Hippocampal formation (tissue), 2 donors: ENCODE measurements around the gene RAPGEFL1.
"Not testable (repeated sequence)": the region's sequence is repeated elsewhere in the genome, so short reads cannot be mapped to it uniquely, and the experiment has no call there.

ENCODE experiments used
- DNase-seq, 2 donors: peaks; one replicate each; lab custom pipeline; 2025; lab: John Stamatoyannopoulos, UW

Gene RAPGEFL1, protein sequence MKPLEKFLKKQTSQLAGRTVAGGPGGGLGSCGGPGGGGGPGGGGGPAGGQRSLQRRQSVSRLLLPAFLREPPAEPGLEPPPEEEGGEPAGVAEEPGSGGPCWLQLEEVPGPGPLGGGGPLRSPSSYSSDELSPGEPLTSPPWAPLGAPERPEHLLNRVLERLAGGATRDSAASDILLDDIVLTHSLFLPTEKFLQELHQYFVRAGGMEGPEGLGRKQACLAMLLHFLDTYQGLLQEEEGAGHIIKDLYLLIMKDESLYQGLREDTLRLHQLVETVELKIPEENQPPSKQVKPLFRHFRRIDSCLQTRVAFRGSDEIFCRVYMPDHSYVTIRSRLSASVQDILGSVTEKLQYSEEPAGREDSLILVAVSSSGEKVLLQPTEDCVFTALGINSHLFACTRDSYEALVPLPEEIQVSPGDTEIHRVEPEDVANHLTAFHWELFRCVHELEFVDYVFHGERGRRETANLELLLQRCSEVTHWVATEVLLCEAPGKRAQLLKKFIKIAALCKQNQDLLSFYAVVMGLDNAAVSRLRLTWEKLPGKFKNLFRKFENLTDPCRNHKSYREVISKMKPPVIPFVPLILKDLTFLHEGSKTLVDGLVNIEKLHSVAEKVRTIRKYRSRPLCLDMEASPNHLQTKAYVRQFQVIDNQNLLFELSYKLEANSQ

GRCh38 chr17:40177275-40177874, at the start of gene RAPGEFL1:
TSS of gene RAPGEFL1 (plus strand) at chr17:40177470. CDS start at chr17:40177862, 392 bp downstream.
- peak in 1 of 2 donors; percentile 35 for DNase-seq

- DNase-seq = no peak
These were observed 47.8 kb upstream of the RAPGEFL1 start for GRCh38 chr17:40129498-40129897.

GRCh38 chr17:40130352-40131042, 46.8 kb upstream of the RAPGEFL1 start:
- no peak for DNase-seq

GRCh38 chr17:40134184-40134583, 43.1 kb upstream of the RAPGEFL1 start:
- no peak for DNase-seq

GRCh38 chr17:40135817-40136216, 41.5 kb upstream of the RAPGEFL1 start:
- no peak for DNase-seq

GRCh38 chr17:40139566-40140058, 37.7 kb upstream of the RAPGEFL1 start:
- no peak for DNase-seq

GRCh38 chr17:40143166-40143565, 34.1 kb upstream of the RAPGEFL1 start:
- DNase-seq = not testable (repeated sequence)

DNA sequence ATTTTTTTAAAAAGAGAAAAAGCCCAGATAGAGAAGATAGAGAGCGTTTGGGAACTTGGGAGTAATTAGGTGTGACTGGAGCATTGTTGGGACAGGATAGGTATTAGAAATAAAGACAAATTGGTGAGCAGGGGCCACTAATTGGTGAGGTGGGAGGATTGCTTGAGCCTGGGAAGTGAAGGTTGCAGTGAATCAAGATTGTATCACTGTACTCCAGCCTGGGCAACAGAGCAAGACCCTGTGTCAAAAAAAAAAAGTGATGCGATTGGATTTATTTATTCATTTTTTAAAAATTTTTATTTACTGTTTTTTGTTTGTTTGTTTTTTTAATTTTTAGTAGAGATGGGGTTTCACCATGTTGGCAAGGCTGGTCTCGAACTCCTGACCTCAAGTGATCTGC, 31.8 kb upstream of the RAPGEFL1 start:
- no peak for DNase-seq

DNA sequence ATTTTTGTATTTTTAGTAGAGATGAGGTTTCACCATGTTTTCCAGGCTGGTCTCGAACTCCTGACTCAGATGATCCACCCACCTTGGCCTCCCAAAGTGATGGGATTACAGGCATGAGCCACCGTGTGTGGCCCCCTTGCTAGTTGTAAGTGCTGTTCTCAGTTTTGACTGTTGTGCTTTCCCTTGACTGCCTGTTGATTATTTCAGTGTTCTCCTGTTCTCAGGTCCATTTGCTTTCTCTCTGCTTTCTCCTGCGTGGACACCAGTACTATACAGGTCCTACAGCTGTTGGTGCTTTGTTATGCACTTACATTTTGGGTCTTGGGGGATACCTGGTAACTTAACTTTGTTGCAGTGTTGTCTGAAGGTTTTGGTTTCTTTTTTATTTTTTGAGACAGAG, 28.7 kb upstream of the RAPGEFL1 start:
- DNase-seq = no peak

GRCh38 chr17:40150276-40150675, 27.0 kb upstream of the RAPGEFL1 start:
- DNase-seq = no peak

GRCh38 chr17:40151414-40151963, 25.8 kb upstream of the RAPGEFL1 start:
- DNase-seq = no peak

DNA sequence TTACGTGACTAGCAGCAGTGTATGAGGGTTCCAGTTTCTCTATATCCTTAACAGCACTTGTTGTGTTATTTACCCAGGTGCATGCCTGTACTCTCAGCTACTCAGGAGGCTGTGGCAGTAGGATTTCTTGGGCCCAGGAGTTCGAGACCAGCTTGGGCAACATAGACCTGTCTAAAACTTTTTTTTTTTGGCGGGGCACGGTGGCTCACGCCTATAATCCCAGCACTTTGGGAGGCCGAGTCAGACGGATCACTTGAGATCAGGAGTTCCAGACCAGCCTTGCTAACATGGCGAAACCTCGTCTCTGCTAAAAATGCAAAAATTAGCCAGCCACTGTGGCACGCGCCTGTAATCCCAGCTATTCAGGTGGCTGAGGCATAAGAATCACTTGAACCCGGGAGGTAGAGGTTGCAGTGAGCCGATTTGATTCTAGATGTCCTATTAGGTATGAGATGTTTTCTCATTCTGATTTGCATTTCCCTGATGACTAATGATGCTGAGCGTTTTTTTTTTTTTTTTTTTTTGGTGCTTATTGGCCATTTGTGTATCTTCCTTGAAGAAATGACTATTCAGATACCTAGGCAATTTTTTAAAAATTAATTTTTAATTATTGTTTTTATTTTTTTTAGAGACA, 23.6 kb upstream of the RAPGEFL1 start:
- no peak for DNase-seq

GRCh38 chr17:40157973-40158372, 19.3 kb upstream of the RAPGEFL1 start:
- no peak for DNase-seq

GRCh38 chr17:40158438-40159013, 18.7 kb upstream of the RAPGEFL1 start:
- DNase-seq = no peak

DNA sequence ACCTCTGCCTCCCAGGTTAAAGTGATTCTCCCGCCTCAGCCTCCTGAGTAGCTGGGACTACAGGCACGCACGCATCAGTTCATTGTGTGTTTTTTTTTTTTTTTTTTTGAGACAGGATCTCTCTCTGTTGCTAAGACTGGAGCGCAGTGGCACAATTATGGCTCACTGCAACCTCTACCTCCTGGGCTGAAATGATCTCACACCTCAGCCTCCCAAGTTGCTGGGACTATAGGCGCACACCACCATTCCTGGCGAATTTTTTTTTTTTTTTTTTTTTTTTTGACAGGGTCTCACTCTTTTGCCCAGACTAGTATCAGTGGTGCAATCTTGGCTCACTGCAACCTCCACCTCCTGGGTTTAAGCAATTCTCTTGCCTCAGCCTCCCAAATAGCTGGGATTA, 17.8 kb upstream of the RAPGEFL1 start:
- DNase-seq = no peak

- DNase-seq = no peak
These were observed 9.5 kb upstream of the RAPGEFL1 start for GRCh38 chr17:40167685-40168261.

DNA sequence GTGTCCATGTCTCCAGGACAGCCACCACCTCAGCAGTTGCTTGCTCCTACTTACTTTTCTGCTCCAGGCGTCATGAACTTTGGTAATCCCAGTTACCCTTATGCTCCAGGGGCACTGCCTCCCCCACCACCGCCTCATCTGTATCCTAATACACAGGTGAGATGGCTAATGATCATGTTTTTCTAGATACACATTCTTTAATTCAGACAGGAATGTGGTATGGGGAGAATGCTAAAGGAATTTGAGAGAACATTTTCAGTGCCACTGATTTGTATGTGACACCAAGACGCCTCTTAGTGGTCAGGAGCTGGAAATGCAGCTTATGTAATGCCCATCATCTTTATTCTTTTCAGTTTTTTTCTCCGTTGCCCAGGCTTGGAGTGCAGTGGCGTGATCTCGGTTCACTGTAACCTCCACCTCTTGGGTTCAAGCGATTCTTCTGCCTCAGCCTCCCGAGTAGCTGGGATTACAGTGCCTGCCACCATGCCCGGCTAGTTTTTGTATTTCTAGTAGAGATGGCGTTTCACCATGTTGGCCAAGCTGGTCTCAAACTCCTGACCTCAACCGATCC, 8.9 kb upstream of the RAPGEFL1 start:
- DNase-seq = peak in 1 of 2 donors; percentile 84

- DNase-seq = no peak
These were observed 6.9 kb upstream of the RAPGEFL1 start for GRCh38 chr17:40170325-40170724.

DNA sequence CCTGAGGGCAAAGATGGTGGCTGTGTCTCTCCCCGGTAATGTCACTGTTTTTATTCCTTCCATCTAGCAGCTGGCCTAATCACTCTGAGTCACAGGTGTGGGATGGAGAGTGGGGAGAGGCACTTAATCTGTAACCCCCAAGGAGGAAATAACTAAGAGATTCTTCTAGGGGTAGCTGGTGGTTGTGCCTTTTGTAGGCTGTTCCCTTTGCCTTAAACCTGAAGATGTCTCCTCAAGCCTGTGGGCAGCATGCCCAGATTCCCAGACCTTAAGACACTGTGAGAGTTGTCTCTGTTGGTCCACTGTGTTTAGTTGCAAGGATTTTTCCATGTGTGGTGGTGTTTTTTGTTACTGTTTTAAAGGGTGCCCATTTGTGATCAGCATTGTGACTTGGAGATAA, 5.5 kb upstream of the RAPGEFL1 start:
- DNase-seq = no peak

GRCh38 chr17:40173091-40173777, 4.0 kb upstream of the RAPGEFL1 start:
- DNase-seq = no peak
